ENCODE results near the gene ACAA2. TPM values are rescaled to one million over a fixed set of nuclear protein-coding genes. Genes with fewer than 3 reads are reported as not detected.

Gene ACAA2
- total RNA-seq = 10 to 100 TPM; 28.6 to 50.8 (median 43.1) TPM
- 10 to 100 TPM; 44.1 to 96.2 TPM for polyA plus RNA-seq
- long read RNA-seq, donor 1, transcript ACAA2-205 (10 exons, 1,657 nt) = minor isoform, 5 of 286 reads
- long read RNA-seq, donor 1, transcript ACAA2-201 (10 exons, 3,350 nt) = major isoform, 229 of 286 reads
- long read RNA-seq, donor 1, partial matches to known transcripts = 22 of 286 reads
- long read RNA-seq, donor 1, other reads (novel, unspliced or antisense) = 30 of 286 reads
- long read RNA-seq, donor 2, transcript ACAA2-201 (10 exons, 3,350 nt) = major isoform, 19 of 136 reads
- long read RNA-seq, donor 2, transcript ACAA2-205 (10 exons, 1,657 nt) = minor isoform, 8 of 136 reads
- long read RNA-seq, donor 2, partial matches to known transcripts = 102 of 136 reads
- long read RNA-seq, donor 2, other reads (novel, unspliced or antisense) = 5 of 136 reads
- long read RNA-seq, donor 3, transcript ACAA2-201 (10 exons, 3,350 nt) = major isoform, 55 of 66 reads
- long read RNA-seq, donor 3, partial matches to known transcripts = 7 of 66 reads
- long read RNA-seq, donor 3, other reads (novel, unspliced or antisense) = 2 of 66 reads

- 0 to 1% (median 0%) methylated on average over 68 to 74 of the region's 74 CpGs for WGBS, 3 donors
- Histone ChIP-seq H3K27me3 (no peaks in the 10 kb centered on the region), H3K4me1 (ENCODE audit: insufficient read depth) (peaks cover 5% of the 10 kb centered on the region), H3K36me3 (no peaks in the 10 kb centered on the region), H3K4me3 (peak within 1 kb of the TSS; percentile 86), H3K9me3 (no peaks in the 10 kb centered on the region), H3K27ac (peak within 1 kb of the TSS; percentile 80 to 93)
- DNase-seq = peak; percentile 89 to 96 (median 92)
- intact Hi-C loops (cut with DNase I) = no loop called here
- TF ChIP-seq CTCF (IDR thresholded peaks at IDR 0.05) = peak in 1 of 3 donors; percentile 5
- TF ChIP-seq POLR2A (IDR thresholded peaks at IDR 0.05) = peak; percentile 66
- no peak for TF ChIP-seq EP300 (IDR thresholded peaks at IDR 0.05)
Observed at GRCh38 chr18:49813319-49814146, at the start of gene ACAA2. Gene ACAA2 (minus strand): TSS chr18:49813533. CDS start chr18:49813484, 49 bp downstream.

GRCh38 chr18:49862656-49863385, 49.5 kb upstream of the ACAA2 start:
- DNase-seq = no peak
- 77 to 82% (median 80%) methylated on average over 13 of the region's 13 CpGs for WGBS, 3 donors
- intact Hi-C loops (cut with DNase I) = no loop called here

GRCh38 chr18:49861659-49862058, 48.3 kb upstream of the ACAA2 start:
- no peaks in the 10 kb centered on the region for H3K4me1 ChIP-seq (ENCODE audit: insufficient read depth)
- H3K36me3 ChIP-seq = no peaks in the 10 kb centered on the region
- intact Hi-C loops (cut with DNase I) = no loop called here
- TF ChIP-seq CTCF (IDR thresholded peaks at IDR 0.05) = peak in 1 of 3 donors; percentile 15
- TF ChIP-seq POLR2A (IDR thresholded peaks at IDR 0.05) = no peak
- no peak overlapping the region for H3K4me3 ChIP-seq
- no peaks in the 10 kb centered on the region for H3K9me3 ChIP-seq
- no peak for DNase-seq
- no peaks in the 10 kb centered on the region for H3K27me3 ChIP-seq
- no peak overlapping the region for H3K27ac ChIP-seq
- WGBS, 3 donors = 63 to 69% (median 64%) methylated on average over 3 of the region's 3 CpGs

More at GRCh38 chr18:49862656-49863385, 49.5 kb upstream of the ACAA2 start:
- no peak for TF ChIP-seq EP300 (IDR thresholded peaks at IDR 0.05)
- TF ChIP-seq POLR2A (IDR thresholded peaks at IDR 0.05) = no peak
- TF ChIP-seq CTCF (IDR thresholded peaks at IDR 0.05) = no peak
- H3K36me3 ChIP-seq = no peaks in the 10 kb centered on the region
- no peak overlapping the region for H3K4me3 ChIP-seq
- H3K27me3 ChIP-seq = no peaks in the 10 kb centered on the region
- H3K27ac ChIP-seq = no peak overlapping the region
- no peaks in the 10 kb centered on the region for H3K4me1 ChIP-seq (ENCODE audit: insufficient read depth)
- H3K9me3 ChIP-seq = no peaks in the 10 kb centered on the region

- no peaks in the 10 kb centered on the region for H3K36me3 ChIP-seq
Observed at GRCh38 chr18:49859725-49860124, 46.4 kb upstream of the ACAA2 start.

More at GRCh38 chr18:49859725-49860124, 46.4 kb upstream of the ACAA2 start:
- TF ChIP-seq EP300 (IDR thresholded peaks at IDR 0.05) (no peak), POLR2A (IDR thresholded peaks at IDR 0.05) (no peak), CTCF (IDR thresholded peaks at IDR 0.05) (no peak)
- no peak for DNase-seq
- H3K27me3 ChIP-seq = no peaks in the 10 kb centered on the region
- no peak overlapping the region for H3K4me3 ChIP-seq
- H3K27ac ChIP-seq = no peak overlapping the region
- no peaks in the 10 kb centered on the region for H3K9me3 ChIP-seq
- WGBS, 3 donors = 67 to 69% (median 68%) methylated on average over 12 of the region's 12 CpGs
- intact Hi-C loops (cut with DNase I) = loop anchor here in 3 of 4 donors (5.0 to 10.0 kb wide), 3 partner anchors 302 to 347 kb away; no protein-coding TSS in a partner anchor
- H3K4me1 ChIP-seq (ENCODE audit: insufficient read depth) = no peaks in the 10 kb centered on the region
